Cardiac muscle cell (in vitro differentiated cells and primary cell): Measurements from ENCODE around the gene KCTD8. TPM values are rescaled to one million over a fixed set of nuclear protein-coding genes. Genes with fewer than 3 reads are reported as not detected.

Source experiments
- DNase-seq, 2 donors: peaks; one replicate each; pipeline versions ENCODE4 v3.0.0 to v3.0.0-alpha.2; 2010 to 2017; ENCODE audit warnings: low read depth in 1 of 2, low spot score in 1 of 2
- H3K27ac ChIP-seq: fragments of 200-600 bp; sonication (generic); 2 replicates; pipeline ENCODE4 v1.5.1; 2016
- H3K27me3 ChIP-seq: fragments of 200-600 bp; sonication (generic); 2 replicates; pipeline ENCODE4 v1.6.0; 2016; ENCODE audit warnings: control low read depth
- H3K36me3 ChIP-seq: fragments of 200-600 bp; sonication (generic); 2 replicates; pipeline ENCODE4 v1.5.1; 2016; ENCODE audit warnings: control low read depth
- H3K4me1 ChIP-seq: fragments of 200-600 bp; sonication (generic); 2 replicates; pipeline ENCODE4 v1.8.1; 2017; ENCODE audit warnings: low read depth, mild to moderate bottlenecking, mixed run types
- H3K4me3 ChIP-seq: fragments of 200-600 bp; sonication (generic); 2 replicates; pipeline ENCODE4 v1.5.1; 2016; ENCODE audit warnings: mild to moderate bottlenecking
- H3K9me3 ChIP-seq: fragments of 200-600 bp; sonication (generic); 2 replicates; pipeline ENCODE4 v1.5.1; 2017; ENCODE audit warnings: low read depth, mild to moderate bottlenecking, control low read depth
- polyA plus RNA-seq: library from polyadenylated mRNA; unstranded; fragments of >200 nt; fragmentation: Nextera tagmentation; extraction: Ambion mirVana; gene quantifications from 2 replicates; pipeline ENCODE4 v1.2.1, GENCODE V29; 2016
- total RNA-seq: library from RNA; depleted of rRNA; stranded (reverse); fragments of >200 nt; gene quantifications from 2 replicates; pipeline ENCODE4 v1.2.3, GENCODE V29; 2016
- TF ChIP-seq, protein P1 (sequence below): IDR thresholded peaks from 2 replicates; pipeline ENCODE4 v1.5.1; 2012; ENCODE audit warnings: low read depth, mild to moderate bottlenecking, low read length

The KCTD8 gene
- total and polyA plus RNA-seq, 2 experiments from 2014 or later: 1.3 to 3.0 TPM

- no peak for DNase-seq
- no peak overlapping the region for H3K4me3 ChIP-seq
Observed at GRCh38 chr4:44257461-44257860, 191.1 kb downstream of the KCTD8 start.

GRCh38 chr4:44256414-44256813 is 192.2 kb downstream of the KCTD8 start:
- no peaks in the 10 kb centered on the region for H3K9me3 ChIP-seq
- TF ChIP-seq, protein P1, sequence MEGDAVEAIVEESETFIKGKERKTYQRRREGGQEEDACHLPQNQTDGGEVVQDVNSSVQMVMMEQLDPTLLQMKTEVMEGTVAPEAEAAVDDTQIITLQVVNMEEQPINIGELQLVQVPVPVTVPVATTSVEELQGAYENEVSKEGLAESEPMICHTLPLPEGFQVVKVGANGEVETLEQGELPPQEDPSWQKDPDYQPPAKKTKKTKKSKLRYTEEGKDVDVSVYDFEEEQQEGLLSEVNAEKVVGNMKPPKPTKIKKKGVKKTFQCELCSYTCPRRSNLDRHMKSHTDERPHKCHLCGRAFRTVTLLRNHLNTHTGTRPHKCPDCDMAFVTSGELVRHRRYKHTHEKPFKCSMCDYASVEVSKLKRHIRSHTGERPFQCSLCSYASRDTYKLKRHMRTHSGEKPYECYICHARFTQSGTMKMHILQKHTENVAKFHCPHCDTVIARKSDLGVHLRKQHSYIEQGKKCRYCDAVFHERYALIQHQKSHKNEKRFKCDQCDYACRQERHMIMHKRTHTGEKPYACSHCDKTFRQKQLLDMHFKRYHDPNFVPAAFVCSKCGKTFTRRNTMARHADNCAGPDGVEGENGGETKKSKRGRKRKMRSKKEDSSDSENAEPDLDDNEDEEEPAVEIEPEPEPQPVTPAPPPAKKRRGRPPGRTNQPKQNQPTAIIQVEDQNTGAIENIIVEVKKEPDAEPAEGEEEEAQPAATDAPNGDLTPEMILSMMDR: no peak
- no peak overlapping the region for H3K27ac ChIP-seq
- DNase-seq: peak in 1 of 2 donors; percentile 4
- no peak overlapping the region for H3K4me3 ChIP-seq
- H3K36me3 ChIP-seq: no peaks in the 10 kb centered on the region
- no peaks in the 10 kb centered on the region for H3K4me1 ChIP-seq
- H3K27me3 ChIP-seq: no peaks in the 10 kb centered on the region

More at GRCh38 chr4:44257461-44257860, 191.1 kb downstream of the KCTD8 start:
- Histone ChIP-seq H3K4me1 (no peaks in the 10 kb centered on the region), H3K9me3 (no peaks in the 10 kb centered on the region), H3K27me3 (no peaks in the 10 kb centered on the region), H3K27ac (no peak overlapping the region), H3K36me3 (no peaks in the 10 kb centered on the region)
- TF ChIP-seq, protein P1: no peak

GRCh38 chr4:44237643-44238042 is 211.0 kb downstream of the KCTD8 start:
- no peak overlapping the region for H3K27ac ChIP-seq
- H3K27me3 ChIP-seq: no peaks in the 10 kb centered on the region
- no peaks in the 10 kb centered on the region for H3K4me1 ChIP-seq
- TF ChIP-seq, protein P1: no peak
- no peak overlapping the region for H3K4me3 ChIP-seq
- H3K36me3 ChIP-seq: no peaks in the 10 kb centered on the region
- no peaks in the 10 kb centered on the region for H3K9me3 ChIP-seq
- DNase-seq: no peak

- H3K4me1 ChIP-seq: no peaks in the 10 kb centered on the region
- no peaks in the 10 kb centered on the region for H3K27me3 ChIP-seq
- DNase-seq: no peak
- no peaks in the 10 kb centered on the region for H3K9me3 ChIP-seq
- TF ChIP-seq, protein P1: no peak
- no peak overlapping the region for H3K27ac ChIP-seq
- H3K36me3 ChIP-seq: no peaks in the 10 kb centered on the region
- H3K4me3 ChIP-seq: no peak overlapping the region
Observed at GRCh38 chr4:44235897-44236296, 212.7 kb downstream of the KCTD8 start.

DNA sequence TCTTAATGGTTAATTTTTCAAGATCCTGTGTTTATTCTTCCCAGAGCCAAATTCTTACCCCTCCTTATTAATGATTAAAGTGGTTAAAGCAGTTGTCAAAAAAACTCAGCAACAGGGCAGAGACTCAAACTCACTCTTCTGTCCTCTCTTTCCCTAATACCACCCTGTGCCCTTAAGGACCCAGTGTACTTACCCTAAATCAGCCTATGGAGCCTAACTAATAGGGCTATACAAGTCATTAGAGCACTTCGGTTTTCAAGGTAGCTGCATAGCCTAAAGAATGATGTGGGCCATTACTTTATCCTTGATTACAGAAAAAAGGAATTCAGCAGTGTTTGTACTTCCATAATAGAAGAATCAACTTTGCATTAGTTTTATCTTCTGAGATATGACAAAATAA is 216.3 kb downstream of the KCTD8 start:
- no peaks in the 10 kb centered on the region for H3K9me3 ChIP-seq
- TF ChIP-seq, protein P1: no peak
- H3K4me1 ChIP-seq: no peaks in the 10 kb centered on the region
- no peak for DNase-seq
- no peaks in the 10 kb centered on the region for H3K36me3 ChIP-seq
- no peak overlapping the region for H3K4me3 ChIP-seq
- H3K27me3 ChIP-seq: no peaks in the 10 kb centered on the region
- H3K27ac ChIP-seq: no peak overlapping the region

DNA sequence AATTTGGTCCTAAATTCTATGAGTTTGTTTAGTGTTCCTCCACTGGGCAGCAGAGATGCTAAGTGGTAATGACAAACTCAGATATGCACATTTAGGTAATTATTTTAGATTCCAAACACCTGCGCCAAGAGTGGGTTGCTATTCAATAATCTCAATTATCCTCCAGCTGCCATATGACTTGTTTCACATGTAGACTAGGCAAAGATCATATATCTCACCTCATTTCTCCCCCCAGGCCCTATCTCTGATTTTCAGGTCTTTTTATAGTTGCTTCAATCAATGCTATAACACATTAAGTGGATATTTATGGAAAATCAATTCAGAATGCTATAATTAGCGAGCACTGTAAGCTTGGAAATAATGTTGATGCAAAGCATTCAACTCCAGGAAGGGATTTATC is 217.6 kb downstream of the KCTD8 start:
- H3K27ac ChIP-seq: no peak overlapping the region
- H3K36me3 ChIP-seq: no peaks in the 10 kb centered on the region
- no peak for DNase-seq
- H3K27me3 ChIP-seq: no peaks in the 10 kb centered on the region
- H3K4me3 ChIP-seq: no peak overlapping the region
- TF ChIP-seq, protein P1: no peak
- no peaks in the 10 kb centered on the region for H3K9me3 ChIP-seq
- H3K4me1 ChIP-seq: no peaks in the 10 kb centered on the region
